K562 (cell line): ENCODE data around the gene ANKRD13B. TPM values are rescaled to one million over a fixed set of nuclear protein-coding genes. Genes with fewer than 3 reads are reported as not detected.

ENCODE experiments used
- CCAR2 ChIP-seq: fragments of 200-400 bp; formaldehyde crosslinking; IDR thresholded peaks from 2 replicates; pipeline ENCODE4 v1.6.1; 2017; ENCODE audit warnings: mild to moderate bottlenecking, low read depth, low read length
- E2F6 ChIP-seq, 2 experiments: IDR thresholded peaks; 2 replicates each; pipeline ENCODE4 v1.6.1; 2011; ENCODE audit warnings: borderline replicate concordance in 1 of 2, control low read depth in 1 of 2, low read depth in 1 of 2, low read length in 1 of 2, mild to moderate bottlenecking in 1 of 2, mixed read lengths in 1 of 2, moderate library complexity in 1 of 2; ENCODE audit not compliant: insufficient read depth in 1 of 2, insufficient read length in 1 of 2, poor library complexity in 1 of 2, severe bottlenecking in 1 of 2; ENCODE audit errors: extremely low read depth in 1 of 2
- FIP1L1 ChIP-seq: fragments of 200-400 bp; formaldehyde crosslinking; IDR thresholded peaks from 2 replicates; pipeline ENCODE4 v1.6.1; 2018; ENCODE audit warnings: mild to moderate bottlenecking, low read depth, low read length; ENCODE audit not compliant: poor library complexity, severe bottlenecking
- KAT2B ChIP-seq: IDR thresholded peaks from one replicate; pipeline ENCODE4 v1.6.1; 2012; ENCODE audit warnings: low read depth, mild to moderate bottlenecking, control low read depth, inconsistent platforms, low read length, moderate library complexity
- KHSRP ChIP-seq: fragments of 450-650 bp; IDR thresholded peaks from 2 replicates; pipeline ENCODE4 v1.6.1; 2017
- NCOA6 ChIP-seq: fragments of 450-650 bp; IDR thresholded peaks from 2 replicates; pipeline ENCODE4 v1.6.1; 2017; ENCODE audit warnings: mild to moderate bottlenecking
- NFE2 ChIP-seq: IDR thresholded peaks from 2 replicates; pipeline ENCODE4 v1.6.1; 2014; ENCODE audit warnings: antibody characterized with exemption, low read depth
- NFYB ChIP-seq: IDR thresholded peaks from 2 replicates; pipeline ENCODE4 v1.6.1; 2011; ENCODE audit warnings: mild to moderate bottlenecking, moderate library complexity; ENCODE audit not compliant: insufficient read length; ENCODE audit errors: extremely low read depth
- NONO ChIP-seq, 2 experiments: fragments of 200-400 bp in 1 of 2; fragments of 450-650 bp in 1 of 2; formaldehyde crosslinking in 1 of 2; IDR thresholded peaks; 2 replicates each; pipeline ENCODE4 v1.6.1; 2017; ENCODE audit warnings: low read depth in 2 of 2, mild to moderate bottlenecking in 2 of 2, moderate library complexity in 2 of 2, low read length in 1 of 2
- RCOR1 ChIP-seq, 2 experiments: IDR thresholded peaks; 2 replicates each; pipeline ENCODE4 v1.6.1; 2012; ENCODE audit warnings: low read depth in 2 of 2, low read length in 2 of 2, borderline replicate concordance in 1 of 2, improper control_type of control experiment in 1 of 2
- RREB1 ChIP-seq: fragments of 250-450 bp; sonication (Bioruptor Pico); IDR thresholded peaks from 2 replicates; pipeline ENCODE4 v1.4.0; 2020
- SLC30A9 ChIP-seq: fragments of 250-450 bp; sonication (Bioruptor Pico); IDR thresholded peaks from 2 replicates; pipeline ENCODE4 v1.8.0; 2022; ENCODE audit warnings: mild to moderate bottlenecking, moderate library complexity
- SP2 ChIP-seq: IDR thresholded peaks from 2 replicates; pipeline ENCODE4 v1.6.1; 2011; ENCODE audit warnings: mild to moderate bottlenecking, low read depth, low read length, moderate library complexity; ENCODE audit not compliant: poor library complexity, severe bottlenecking; ENCODE audit errors: extremely low read depth
- TCF7L2 ChIP-seq: fragments of 150-350 bp; IDR thresholded peaks from 2 replicates; pipeline ENCODE4 v1.6.1; 2016; ENCODE audit warnings: low read depth, mild to moderate bottlenecking, low read length, moderate library complexity
- TRIM28 ChIP-seq: fragments of 450-650 bp; IDR thresholded peaks from 2 replicates; pipeline ENCODE4 v1.6.1; 2017
- ZBTB33 ChIP-seq: sonication (generic); formaldehyde crosslinking; IDR thresholded peaks from 2 replicates; pipeline ENCODE4 v1.8.1; 2023; ENCODE audit warnings: mild to moderate bottlenecking, missing genetic modification reagents
- ZBTB8A ChIP-seq: fragments of 450-650 bp; IDR thresholded peaks from 2 replicates; pipeline ENCODE4 v1.6.1; 2018; ENCODE audit warnings: mild to moderate bottlenecking, moderate library complexity; ENCODE audit not compliant: partially characterized antibody
- ZNF239 ChIP-seq: fragments of 250-450 bp; sonication (Bioruptor Pico); IDR thresholded peaks from 2 replicates; pipeline ENCODE4 v1.4.0; 2020; ENCODE audit warnings: mild to moderate bottlenecking
- polyA plus RNA-seq, 8 experiments: library from polyadenylated mRNA; depleted of rRNA in 4 of 8; stranded (reverse) in 5 of 8; unstranded in 3 of 8; fragments of >200 nt; fragmentation: Nextera tagmentation in 2 of 8; fragmentation: Illumina TruSeq in 1 of 8; extraction: Ambion mirVana in 2 of 8; extraction: Trizol in 1 of 8; gene quantifications; 2 replicates each; pipeline versions ENCODE4 v1.2.1 to v1.2.3, GENCODE V29; 2011 to 2014; ENCODE audit warnings: inconsistent platforms in 1 of 8, missing spikeins in 1 of 8
- total RNA-seq, 7 experiments: library from RNA; depleted of rRNA in 6 of 7; stranded (reverse); fragments of >200 nt in 6 of 7; fragmentation: Illumina TruSeq in 2 of 7; extraction: Trizol in 2 of 7; gene quantifications; 2 replicates each; pipeline versions ENCODE4 v1.2.1 to v1.2.3, GENCODE V29; 2011 to 2021; ENCODE audit warnings: low replicate concordance in 1 of 7

Gene ANKRD13B
- total and polyA plus RNA-seq, 9 of the 15 experiments (the other 6 are each of a cell fraction or from before 2014, with no cell fraction given), result 0.15 to 28.1 (median 4.6) TPM

- TF ChIP-seq RREB1 (0 out of 2 replicates have a peak, but pooled peaks have one; percentile 19), KHSRP (no peak), E2F6 (IDR thresholded peaks at IDR 0.05; ENCODE audit: borderline replicate concordance in 1 of 2, extremely low read depth in 1 of 2, insufficient read depth in 1 of 2, insufficient read length in 1 of 2, low read depth in 1 of 2, low read length in 1 of 2, poor library complexity in 1 of 2, severe bottlenecking in 1 of 2) (no peak), ZBTB8A (no peak), SLC30A9 (no peak), TRIM28 (no peak), NCOA6 (no peak), TCF7L2 (no peak), SP2 (no peak), ZNF239 (CRISPR knock-in tag) (no peak), NFYB (no peak), FIP1L1 (no peak), NONO (IDR thresholded peaks at IDR 0.05; ENCODE audit: low read depth in 2 of 2, low read length in 1 of 2) (no peak), KAT2B (no peak), CCAR2 (no peak), NFE2 (no peak), ZBTB33 (CRISPR knock-in tag) (no peak), RCOR1 (IDR thresholded peaks at IDR 0.05; ENCODE audit: borderline replicate concordance in 1 of 2, low read depth in 2 of 2, low read length in 2 of 2) (no peak)
Measured at GRCh38 chr17:29568331-29569244, 24.3 kb upstream of the ANKRD13B start, which contains the start of gene TP53I13 (continued).
